HepG2 (cell line): ENCODE data around the gene GRAMD1B. TPM values are rescaled to one million over a fixed set of nuclear protein-coding genes. Genes with fewer than 3 reads are reported as not detected.

Experiments used
- ATAC-seq: fragments of 200-7000 bp; cut with Tn5 transposase; 3 replicates; pipeline ENCODE4 v1.9.1; 2020; ENCODE audit warnings: mild to moderate bottlenecking, moderate library complexity
- BruUV-seq: library from RNA; stranded (reverse); fragments of 400-500 nt; replicated peaks from 2 replicates; lab custom pipeline; 2021; lab: Mats Ljungman, UMichigan
- CTCF ChIA-PET: fragments of 300-600 bp; formaldehyde crosslinking; extraction: SDS; loops from one replicate; lab custom pipeline; 2021; ENCODE audit warnings: low total read pairs, inconsistent platforms, low intra/inter-chr PET ratio; lab: Yijun Ruan, JAX
- POLR2A ChIA-PET: fragments of 350-600 bp; sonication (Branson Sonifier 250); formaldehyde crosslinking; loops from one replicate; lab custom pipeline; 2020; ENCODE audit warnings: antibody characterized with exemption, inconsistent platforms; lab: Yijun Ruan, JAX
- DNase-seq: peaks from one replicate; pipeline ENCODE4 v3.0.0-alpha.2; 2015; ENCODE audit warnings: low spot score
- FAIRE-seq: peaks from 3 replicates; lab custom pipeline; 2011; peaks lifted over from hg19 to GRCh38; lab: Jason Lieb, UNC
- H2AFZ ChIP-seq: one replicate; pipeline ENCODE4 v1.6.1; 2011; ENCODE audit warnings: low read length, inconsistent platforms
- H3K27ac ChIP-seq: fragments of 300-600 bp; 3 replicates; pipeline ENCODE4 v1.8.0; 2011; ENCODE audit warnings: mixed run types, mild to moderate bottlenecking, mixed read lengths, low read length, inconsistent platforms; ENCODE audit not compliant: insufficient read depth; ENCODE audit errors: extremely low read length
- H3K27me3 ChIP-seq, 2 experiments: fragments of 200-600 bp in 1 of 2; 2 replicates in 1 of 2; 3 replicates in 1 of 2; pipeline versions ENCODE4 v1.6.0 to v1.8.0; 2011; ENCODE audit warnings: low read length in 2 of 2, mild to moderate bottlenecking in 2 of 2, moderate library complexity in 2 of 2, inconsistent platforms in 1 of 2; ENCODE audit not compliant: insufficient read depth in 2 of 2, control insufficient read depth in 1 of 2
- H3K36me3 ChIP-seq, 2 experiments: fragments of 200-600 bp in 1 of 2; replicated peaks in 1 of 2; 2 replicates in 1 of 2; 3 replicates in 1 of 2; pipeline versions ENCODE4 v1.5.1 to v1.8.0; 2011; ENCODE audit warnings: low read length in 2 of 2, inconsistent platforms in 1 of 2; ENCODE audit not compliant: insufficient read depth in 2 of 2, control insufficient read depth in 1 of 2
- H3K4me1 ChIP-seq: 2 replicates; pipeline ENCODE4 v1.5.1; 2012; ENCODE audit warnings: low read length, inconsistent platforms; ENCODE audit not compliant: insufficient read depth
- H3K4me2 ChIP-seq: 2 replicates; pipeline ENCODE4 v1.6.0; 2011; ENCODE audit warnings: low read depth, low read length, inconsistent platforms
- H3K4me3 ChIP-seq, 3 experiments: fragments of 200-600 bp in 1 of 3; sonication (generic), shearing (Covaris generic) in 1 of 3; replicated peaks in 1 of 3; 2 replicates each; pipeline ENCODE4 v1.5.1; 2011 to 2016; ENCODE audit warnings: low read length in 3 of 3, inconsistent platforms in 2 of 3, low read depth in 2 of 3, mild to moderate bottlenecking in 2 of 3, control low read depth in 1 of 3, mixed read lengths in 1 of 3; ENCODE audit not compliant: insufficient read depth in 1 of 3
- H3K79me2 ChIP-seq: one replicate; pipeline ENCODE4 v1.6.1; 2011; ENCODE audit warnings: low read length, inconsistent platforms; ENCODE audit not compliant: insufficient read depth
- H3K9ac ChIP-seq: 2 replicates; pipeline ENCODE4 v1.6.0; 2011; ENCODE audit warnings: mild to moderate bottlenecking, low read depth, low read length, inconsistent platforms; ENCODE audit not compliant: insufficient read depth
- H3K9me3 ChIP-seq: 2 replicates; pipeline ENCODE4 v1.5.1; 2012; ENCODE audit warnings: mild to moderate bottlenecking, low read length
- H4K20me1 ChIP-seq: 2 replicates; pipeline ENCODE4 v1.6.0; 2011; ENCODE audit warnings: inconsistent platforms, mild to moderate bottlenecking, low read length, moderate library complexity; ENCODE audit not compliant: insufficient read depth
- E2F1 ChIP-seq: sonication (generic); formaldehyde crosslinking; IDR thresholded peaks from 2 replicates; pipeline ENCODE4 v1.5.0; 2020; ENCODE audit warnings: missing genetic modification reagents
- KAT8 ChIP-seq: IDR thresholded peaks from 2 replicates; pipeline ENCODE4 v1.6.1; 2016; ENCODE audit warnings: missing genetic modification reagents, missing compliant biosample characterization
- MIXL1 ChIP-seq: IDR thresholded peaks from 2 replicates; pipeline ENCODE4 v1.6.1; 2016
- NR2F6 ChIP-seq, 2 experiments: IDR thresholded peaks; 2 replicates each; pipeline ENCODE4 v1.6.1; 2016; ENCODE audit warnings: antibody characterized with exemption in 1 of 2, mild to moderate bottlenecking in 1 of 2
- RBAK ChIP-seq: sonication (generic); formaldehyde crosslinking; IDR thresholded peaks from 2 replicates; pipeline ENCODE4 v1.5.1; 2020; ENCODE audit warnings: mild to moderate bottlenecking, missing genetic modification reagents
- YEATS4 ChIP-seq: sonication (generic); formaldehyde crosslinking; IDR thresholded peaks from 2 replicates; pipeline ENCODE4 v1.4.0; 2020; ENCODE audit warnings: missing genetic modification reagents, borderline replicate concordance
- ZNF30 ChIP-seq: sonication (generic); formaldehyde crosslinking; IDR thresholded peaks from 2 replicates; pipeline ENCODE4 v1.5.0; 2020; ENCODE audit warnings: mild to moderate bottlenecking, missing genetic modification reagents
- ZNF343 ChIP-seq: sonication (generic); formaldehyde crosslinking; IDR thresholded peaks from 2 replicates; pipeline ENCODE4 v1.4.0; 2020; ENCODE audit warnings: mild to moderate bottlenecking, missing genetic modification reagents
- ZNF609 ChIP-seq: sonication (generic); formaldehyde crosslinking; IDR thresholded peaks from 2 replicates; pipeline ENCODE4 v1.4.0; 2020; ENCODE audit warnings: mild to moderate bottlenecking, missing genetic modification reagents, borderline replicate concordance
- ZNF749 ChIP-seq: sonication (generic); formaldehyde crosslinking; IDR thresholded peaks from 2 replicates; pipeline ENCODE4 v1.8.0; 2022; ENCODE audit warnings: mild to moderate bottlenecking, missing genetic modification reagents, moderate library complexity, borderline replicate concordance
- ZSCAN9 ChIP-seq: IDR thresholded peaks from 2 replicates; pipeline ENCODE4 v1.6.1; 2016; ENCODE audit warnings: borderline replicate concordance
- WGBS: methylation state at CpG from one replicate; pipeline ENCODE4 v1.1.6; 2017; ENCODE audit warnings: low lambda C conversion rate; 5-methylcytosine and 5-hydroxymethylcytosine counted together
- in situ Hi-C: cut with HindIII; loops from 2 replicates; pipeline ENCODE4 v1.10.0; 2017; ENCODE audit warnings: low pct_unique_long_range_greater_than_20kb; ENCODE audit not compliant: extremely low pct_ligation_motif_present
- intact Hi-C: fragments of 100-400 bp; cut with micrococcal nuclease; formaldehyde crosslinking; loops from one replicate; pipeline ENCODE4 v1.10.0; 2022; ENCODE audit not compliant: unreplicated experiment
- polyA plus RNA-seq, 8 experiments: library from polyadenylated mRNA; depleted of rRNA in 3 of 8; stranded (reverse) in 7 of 8; unstranded in 1 of 8; fragments of >200 nt; fragmentation: Illumina TruSeq in 4 of 8; extraction: Trizol in 4 of 8; gene quantifications; 2 replicates each; pipeline versions ENCODE4 v1.2.1 to v1.2.3, GENCODE V29; 2011 to 2016; ENCODE audit warnings: low read depth in 4 of 8, missing spikeins in 1 of 8, mixed read lengths in 1 of 8; ENCODE audit not compliant: insufficient read depth in 1 of 8
- total RNA-seq, 5 experiments: library from RNA; depleted of rRNA; stranded (reverse); fragments of >200 nt; fragmentation: Illumina TruSeq; extraction: Trizol; gene quantifications; 2 replicates each; pipeline ENCODE4 v1.2.3, GENCODE V29; 2016; ENCODE audit warnings: low read depth in 1 of 5

GRAMD1B gene
- total and polyA plus RNA-seq, 2 of the 13 experiments (the other 11 are each of a cell fraction or from before 2014, with no cell fraction given): 0.12 TPM; not detected in 1

GRCh38 chr11:123544631-123545375 is 114.7 kb downstream of the GRAMD1B start:
- peaks cover 0 to 5% of the 10 kb centered on the region in 2 experiments; a peak in 2 of 5 replicates for H3K27me3 ChIP-seq
- no peaks in the 10 kb centered on the region for H3K4me1 ChIP-seq
- no peaks in the 10 kb centered on the region for H3K9me3 ChIP-seq
- no peak overlapping the region for H3K4me2 ChIP-seq
- H4K20me1 ChIP-seq: no peaks in the 10 kb centered on the region
- FAIRE-seq (no peak), ATAC-seq (no peak), DNase-seq (no peak)
- intact Hi-C loops: no loop called here
- POLR2A ChIA-PET: no interaction called here
- WGBS: 41% methylated on average over 8 of the region's 16 CpGs
- H3K27ac ChIP-seq: no peak overlapping the region
- no peak overlapping the region for H3K4me3 ChIP-seq
- H3K9ac ChIP-seq: no peak overlapping the region
- no peaks in the 10 kb centered on the region for H3K79me2 ChIP-seq
- in situ Hi-C loops: no loop called here
- H2AFZ ChIP-seq: no peak overlapping the region
- H3K36me3 ChIP-seq: no peaks in the 10 kb centered on the region
- BruUV-seq: no TSS peak
- TF ChIP-seq RBAK (CRISPR knock-in tag): no peak
- TF ChIP-seq ZNF30 (CRISPR knock-in tag): no peak
- TF ChIP-seq KAT8 (CRISPR knock-in tag): no peak
- no peak for TF ChIP-seq E2F1 (CRISPR knock-in tag)
- no peak for TF ChIP-seq ZNF343
- no peak for TF ChIP-seq NR2F6 (IDR thresholded peaks at IDR 0.05)
- no peak for TF ChIP-seq NR2F6 (CRISPR knock-in tag; IDR thresholded peaks at IDR 0.05)
- TF ChIP-seq YEATS4 (CRISPR knock-in tag): no peak
- no peak for TF ChIP-seq ZNF609 (CRISPR knock-in tag)
- TF ChIP-seq MIXL1: no peak
- no peak for TF ChIP-seq ZSCAN9 (CRISPR knock-in tag)
- no peak for TF ChIP-seq ZNF749 (CRISPR knock-in tag)
- CTCF ChIA-PET: no interaction called here
